ENCODE measurements around the gene USP17L5. TPM values are rescaled to one million over a fixed set of nuclear protein-coding genes. Genes with fewer than 3 reads are reported as not detected.
"Not testable (repeated sequence)": the region's sequence is repeated elsewhere in the genome, so short reads cannot be mapped to it uniquely, and the experiment has no call there.

USP17L5 gene
- total RNA-seq, 4 donors from 2014 or later = not detected

- intact Hi-C loops (cut with DNase I; ENCODE audit: low total_unique reads) = no loop called here
- 45 to 49% methylated on average over 1 of the region's 1 CpG for WGBS, 2 donors
- no peak for DNase-seq (ENCODE audit: low spot score in 2 of 2)
- no peak overlapping the region for H3K4me3 ChIP-seq (ENCODE audit: low read depth, poor library complexity, severe bottlenecking)
- no peak for TF ChIP-seq CTCF (IDR thresholded peaks at IDR 0.05)
- no peak for TF ChIP-seq POLR2A (IDR thresholded peaks at IDR 0.05)
These were observed 44.9 kb downstream of the USP17L5 start for GRCh38 chr4:9384126-9384525.

DNA sequence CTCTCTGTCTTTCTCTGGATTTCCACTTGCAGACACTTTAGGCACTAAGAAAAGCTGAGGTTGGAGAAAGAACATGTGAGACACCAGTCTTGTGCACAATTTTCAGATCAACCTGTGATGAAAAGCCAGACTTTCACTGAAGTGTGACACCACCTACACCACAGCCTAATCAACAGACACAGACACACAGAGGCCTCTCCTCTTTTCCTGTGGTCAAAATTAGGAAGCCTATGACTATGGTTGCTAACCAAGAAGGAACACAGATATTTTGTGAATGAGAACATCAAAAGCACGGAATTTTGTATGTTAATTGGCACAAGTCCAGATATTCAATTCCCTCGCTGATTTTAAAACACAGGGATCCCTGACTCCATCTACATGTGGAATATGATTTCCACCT, 49.8 kb downstream of the USP17L5 start:
- 34 to 38% methylated on average over 2 of the region's 2 CpGs for WGBS, 2 donors

More for the DNA sequence above, 49.8 kb downstream of the USP17L5 start:
- intact Hi-C loops (cut with DNase I; ENCODE audit: low total_unique reads); DNase-seq (ENCODE audit: low spot score in 2 of 2); H3K4me3 ChIP-seq (ENCODE audit: low read depth, poor library complexity, severe bottlenecking): not testable (repeated sequence)

Other genes with a start within 250 kb of the USP17L5 start
- not detected for gene FAM90A26, start 169.0 kb upstream of the USP17L5 start, total RNA-seq
- gene USP17L10, start 128.7 kb upstream of the USP17L5 start, total RNA-seq = not detected
- not detected for gene USP17L11, start 124.0 kb upstream of the USP17L5 start, total RNA-seq
- gene USP17L12, start 119.3 kb upstream of the USP17L5 start, total RNA-seq = not detected
- not detected for gene USP17L13, start 114.5 kb upstream of the USP17L5 start, total RNA-seq
- gene USP17L15, start 105.0 kb upstream of the USP17L5 start, total RNA-seq = not detected
- gene USP17L17, start 95.5 kb upstream of the USP17L5 start, total RNA-seq = not detected
- gene USP17L18, start 90.8 kb upstream of the USP17L5 start, total RNA-seq = not detected
- not detected for gene USP17L19, start 86.0 kb upstream of the USP17L5 start, total RNA-seq
- not detected for gene USP17L20, start 81.3 kb upstream of the USP17L5 start, total RNA-seq
- not detected for gene USP17L21, start 76.5 kb upstream of the USP17L5 start, total RNA-seq
- not detected for gene USP17L22, start 71.8 kb upstream of the USP17L5 start, total RNA-seq
- gene USP17L24, start 14.2 kb upstream of the USP17L5 start, total RNA-seq = not detected
- gene USP17L25, start 9.5 kb upstream of the USP17L5 start, total RNA-seq = not detected
- not detected for gene USP17L26, start 4.7 kb upstream of the USP17L5 start, total RNA-seq
- gene USP17L27, start 4.7 kb downstream of the USP17L5 start, total RNA-seq = not detected
- gene USP17L28, start 9.5 kb downstream of the USP17L5 start, total RNA-seq = not detected
- not detected for gene USP17L29, start 14.2 kb downstream of the USP17L5 start, total RNA-seq
- not detected for gene USP17L30, start 23.7 kb downstream of the USP17L5 start, total RNA-seq
- gene DEFB131A, start 105.0 kb downstream of the USP17L5 start, total RNA-seq = not detected